ENCODE data around the gene DSG3.
"Not testable (repeated sequence)": the region's sequence is repeated elsewhere in the genome, so short reads cannot be mapped to it uniquely, and the experiment has no call there.

The DSG3 gene

DNA sequence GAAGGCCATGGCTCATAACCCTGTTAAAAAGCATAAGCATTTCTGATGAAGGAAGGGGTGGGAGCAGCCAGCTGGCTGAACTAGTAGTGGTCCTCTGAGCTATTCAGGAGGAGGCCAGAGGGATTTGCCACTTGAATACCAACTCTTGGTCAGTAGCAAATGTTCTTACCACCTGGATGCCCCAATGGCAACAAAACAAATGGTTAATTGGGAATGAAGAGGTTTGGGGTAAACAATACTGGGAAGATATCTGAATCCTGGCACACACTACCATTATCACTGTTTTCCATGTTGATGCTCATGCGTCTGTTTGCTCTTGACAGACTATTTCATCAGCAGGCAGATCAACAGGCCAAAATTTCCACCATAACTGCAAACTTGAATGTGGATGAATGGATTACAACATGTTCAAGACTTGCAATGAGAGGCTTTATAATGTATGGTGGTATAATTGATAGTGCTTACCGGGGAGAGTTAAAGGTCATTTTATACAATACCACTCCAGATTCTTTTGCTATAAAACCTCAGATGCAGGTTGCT, 47.2 kb downstream of the DSG3 start:
- not testable (repeated sequence) for DNase-seq

DNA sequence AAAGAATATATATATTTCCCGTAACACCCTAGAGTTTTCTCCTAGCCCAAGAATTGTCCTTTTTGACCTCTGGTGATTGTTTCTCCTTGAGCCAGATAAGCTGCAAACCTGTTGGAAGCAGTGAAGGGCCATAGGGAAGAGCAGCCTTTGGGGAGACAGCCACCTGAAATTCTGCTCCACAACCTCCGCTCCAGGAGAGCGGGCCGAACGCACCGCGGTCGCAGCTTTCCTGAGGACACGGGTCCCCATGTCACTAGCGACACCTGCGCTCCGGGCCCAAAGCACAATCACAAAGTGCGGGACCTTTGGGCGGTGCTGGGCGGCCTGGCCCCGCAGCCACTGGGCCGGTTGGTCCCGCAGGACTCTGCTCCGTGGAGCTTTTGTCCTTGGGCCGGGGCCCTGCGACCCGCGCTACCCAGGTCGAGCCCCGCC, 49.9 kb downstream of the DSG3 start:
- no peak for DNase-seq

- no peak for DNase-seq
Measured at GRCh38 chr18:31497836-31498573, 50.5 kb downstream of the DSG3 start, which contains the start of gene DSG2. Gene DSG2 (plus strand): TSS chr18:31498177. CDS start chr18:31498252, 75 bp downstream.

DNA sequence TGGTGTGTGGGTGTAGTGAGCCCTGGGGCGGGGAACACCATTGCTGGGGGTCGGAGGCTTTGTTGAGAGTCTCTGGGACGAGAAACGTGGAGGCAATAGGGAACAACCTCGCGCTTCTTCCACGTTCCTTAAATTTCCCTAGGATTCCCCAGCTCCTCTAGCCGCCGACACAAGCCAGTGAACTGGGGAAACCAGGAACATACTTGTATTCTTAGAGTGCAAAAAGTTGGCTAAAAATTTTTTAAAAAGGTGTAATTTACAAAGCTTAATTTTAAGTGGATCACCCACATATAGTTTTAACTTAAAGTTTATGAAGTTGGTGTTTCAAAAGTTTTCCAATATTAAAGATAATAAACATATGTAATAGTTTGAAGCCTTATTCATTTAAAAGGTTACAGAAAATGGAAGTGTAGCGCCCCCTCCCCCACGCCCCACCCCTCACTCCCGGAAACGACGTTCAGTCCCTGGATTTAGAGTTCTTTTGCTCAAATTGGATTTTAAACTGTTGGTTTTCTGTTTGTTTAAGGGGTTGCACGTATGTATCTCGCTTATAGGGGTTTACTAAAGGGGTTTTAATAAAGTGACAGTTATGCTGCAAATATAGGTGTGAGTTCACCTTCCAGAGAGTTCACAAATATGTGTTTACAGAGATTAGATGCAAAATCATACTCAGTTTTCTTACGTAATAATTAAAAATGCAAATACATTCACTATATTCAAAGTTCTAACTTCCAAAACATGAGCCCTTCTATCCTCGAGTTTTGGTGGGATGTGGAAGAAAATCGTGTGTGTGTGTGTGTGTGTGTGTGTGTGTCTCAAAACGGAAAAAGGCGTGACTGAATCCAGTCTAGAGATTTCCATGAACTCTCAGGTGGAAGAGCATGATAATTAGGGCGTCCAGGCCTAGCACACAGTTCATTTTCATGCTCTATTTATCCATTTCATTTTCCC, 51.3 kb downstream of the DSG3 start:
- no peak for DNase-seq

DNA sequence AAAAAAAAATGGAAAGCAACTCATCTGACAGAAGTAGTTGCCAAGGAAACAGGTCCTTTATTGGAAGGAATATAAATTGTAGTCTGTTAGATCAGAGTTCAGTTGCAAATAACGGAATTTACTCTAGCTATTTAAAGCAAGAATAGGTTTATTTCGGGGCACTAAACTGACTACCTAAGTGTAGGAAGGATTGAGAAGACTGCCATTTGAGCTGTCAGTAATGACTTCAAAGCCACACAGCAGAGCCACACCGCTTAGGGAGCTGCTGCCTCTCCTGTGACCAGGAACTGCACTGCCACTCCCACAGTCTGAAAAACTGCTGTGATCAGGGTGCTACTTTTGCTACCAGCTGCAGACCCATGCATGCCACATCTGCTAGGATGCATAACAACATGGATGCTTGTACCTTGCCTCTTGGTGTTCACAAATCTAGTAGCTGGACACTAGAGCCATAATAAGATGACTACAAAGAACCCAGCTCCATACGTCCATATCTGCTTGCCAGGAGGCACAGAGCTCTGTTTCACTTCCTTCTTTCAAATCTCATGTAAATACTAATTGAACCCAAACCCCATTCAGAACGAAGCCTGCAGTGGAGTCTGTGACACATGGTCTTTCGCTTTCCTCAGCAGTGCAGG, 52.6 kb downstream of the DSG3 start:
- DNase-seq, result no peak

DNA sequence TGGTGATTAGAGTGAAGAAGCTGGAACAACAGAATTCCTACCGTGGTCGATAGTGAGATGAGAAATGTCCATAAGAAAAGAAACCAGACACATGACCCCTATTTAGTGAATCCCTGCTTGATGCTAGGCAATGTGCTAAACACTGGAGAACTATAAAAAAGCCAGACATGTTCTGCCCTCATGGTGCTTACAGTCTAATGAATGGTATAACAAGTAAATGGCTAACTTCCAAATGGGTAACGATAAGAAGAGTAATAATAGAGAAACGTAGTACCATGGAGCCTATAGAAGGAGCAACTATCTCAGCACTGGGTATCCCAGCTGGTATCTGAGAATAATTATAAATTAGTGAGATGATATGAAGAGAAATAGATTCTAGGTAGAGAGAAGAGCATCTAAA, 55.5 kb downstream of the DSG3 start:
- DNase-seq, result no peak

DNA sequence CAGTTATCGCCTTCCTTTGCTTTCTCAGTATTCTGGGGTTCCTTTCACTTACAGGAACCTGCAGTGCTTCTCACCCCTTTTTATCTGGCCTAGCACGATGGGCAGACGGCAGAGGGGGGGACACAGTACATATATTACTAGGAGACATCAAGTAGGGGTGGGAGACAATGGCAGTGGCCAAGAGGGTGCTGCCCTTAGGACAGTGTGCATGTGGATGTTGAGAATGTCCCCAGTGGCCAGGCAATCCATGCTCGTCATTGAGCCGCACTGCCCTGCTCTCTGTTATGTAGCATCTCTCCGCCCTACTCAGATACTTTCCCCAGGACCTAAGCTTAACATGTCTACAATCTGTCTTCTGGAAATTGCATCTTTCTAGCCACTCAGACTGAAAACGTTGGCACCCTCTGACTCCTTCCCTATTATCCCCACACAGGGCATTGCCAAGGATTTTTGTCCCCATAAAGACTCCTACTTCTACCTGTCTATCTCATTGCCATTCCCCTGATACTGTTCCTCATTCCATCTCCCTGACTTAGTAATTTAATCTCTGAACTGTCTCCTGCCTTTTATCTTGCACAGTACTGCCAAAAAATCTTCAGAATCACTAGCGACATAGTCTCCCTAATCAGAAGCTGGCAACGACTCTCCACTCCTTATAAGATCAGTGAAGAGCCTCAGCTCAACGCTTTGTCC, 57.1 kb downstream of the DSG3 start:
- no peak for DNase-seq

DNA sequence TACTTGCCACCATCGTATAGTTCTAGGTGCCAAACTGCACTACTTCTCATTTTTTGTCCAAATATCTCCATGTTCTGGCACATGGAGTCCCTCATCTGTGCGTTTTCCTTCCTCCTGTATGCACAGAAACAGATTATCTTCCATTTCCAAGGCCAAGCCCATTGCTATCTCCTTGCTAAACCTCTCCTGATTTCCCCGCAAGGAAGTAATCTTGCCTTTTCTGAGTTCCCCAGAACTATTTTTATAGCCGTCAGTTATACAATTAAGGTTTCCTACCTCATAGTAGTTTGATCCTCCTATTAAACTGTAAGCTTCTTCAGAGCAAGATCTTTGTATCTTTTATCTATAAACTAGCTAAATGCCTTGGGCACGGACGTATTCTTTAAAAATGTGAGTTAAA, 57.6 kb downstream of the DSG3 start:
- no peak for DNase-seq

DNA sequence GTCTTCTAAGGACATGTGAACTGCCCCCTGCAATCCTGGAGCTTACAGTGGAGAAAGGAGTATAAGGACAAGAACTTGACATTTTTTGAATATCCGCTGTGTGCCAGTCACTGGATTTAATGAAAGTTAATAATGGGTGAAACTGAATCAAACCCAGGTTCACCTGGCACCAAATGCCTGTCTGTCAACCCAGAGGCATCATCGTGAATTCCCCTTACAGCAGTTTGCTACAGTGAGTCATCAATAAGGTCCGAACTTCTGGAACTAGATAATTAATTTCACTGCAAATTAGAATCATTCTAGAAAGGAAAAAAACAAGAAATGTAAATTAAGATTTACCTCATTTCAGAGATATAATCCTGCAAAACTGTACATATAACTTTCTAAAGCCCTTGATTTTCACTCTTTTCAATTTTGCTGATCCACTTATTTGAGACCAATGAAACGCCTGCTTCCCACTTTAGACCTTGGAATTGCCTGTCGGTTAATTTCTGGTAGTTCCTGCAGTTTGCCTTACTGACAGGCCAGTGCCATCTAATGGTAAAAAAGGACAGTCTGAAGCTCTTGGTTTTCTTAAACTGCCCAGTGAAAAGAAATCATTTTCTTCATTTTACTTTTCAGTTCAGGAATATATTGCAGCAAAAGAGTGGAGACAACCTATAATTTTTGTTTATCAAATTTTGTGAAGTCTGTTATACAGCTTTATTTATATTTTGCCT, 58.6 kb downstream of the DSG3 start:
- no peak for DNase-seq

DNA sequence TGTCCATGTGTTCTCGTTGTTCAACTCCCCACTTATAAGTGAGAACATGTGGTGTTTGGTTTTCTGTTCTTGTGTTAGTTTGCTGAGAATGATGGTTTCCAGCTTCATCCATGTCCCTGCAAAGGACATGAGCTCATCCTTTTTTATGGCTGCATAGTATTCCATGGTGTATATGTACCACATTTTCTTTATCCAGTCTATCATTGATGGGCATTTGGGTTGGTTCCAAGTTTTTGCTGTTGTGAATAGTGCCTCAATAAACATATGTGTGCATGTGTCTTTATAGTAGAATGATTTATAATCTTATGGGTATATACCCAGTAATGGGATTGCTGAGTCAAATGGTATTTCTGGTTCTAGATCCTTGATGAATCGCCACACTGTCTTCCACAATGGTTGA, 59.6 kb downstream of the DSG3 start:
- DNase-seq, result not testable (repeated sequence)

DNA sequence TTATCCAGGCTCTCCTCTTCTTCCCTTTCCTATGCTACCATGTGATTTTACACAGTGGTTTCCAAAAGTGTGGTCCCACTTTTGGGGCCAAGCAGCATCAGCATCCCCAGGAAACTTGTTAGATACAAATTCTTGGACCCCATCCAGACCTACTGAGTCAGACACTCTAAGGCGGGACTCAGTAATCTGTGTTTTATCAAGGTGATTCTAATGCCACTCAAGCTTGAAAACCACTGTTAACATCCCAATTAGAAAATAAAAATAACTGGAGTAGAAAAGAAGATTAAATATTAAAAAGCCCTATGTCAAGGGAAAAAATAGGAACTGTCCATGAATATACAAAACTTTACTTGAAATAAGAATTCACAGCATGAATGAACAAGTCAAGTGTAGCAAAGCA, 61.2 kb downstream of the DSG3 start:
- no peak for DNase-seq

GRCh38 chr18:31509571-31509970, 62.0 kb downstream of the DSG3 start:
- DNase-seq, result no peak

DNA sequence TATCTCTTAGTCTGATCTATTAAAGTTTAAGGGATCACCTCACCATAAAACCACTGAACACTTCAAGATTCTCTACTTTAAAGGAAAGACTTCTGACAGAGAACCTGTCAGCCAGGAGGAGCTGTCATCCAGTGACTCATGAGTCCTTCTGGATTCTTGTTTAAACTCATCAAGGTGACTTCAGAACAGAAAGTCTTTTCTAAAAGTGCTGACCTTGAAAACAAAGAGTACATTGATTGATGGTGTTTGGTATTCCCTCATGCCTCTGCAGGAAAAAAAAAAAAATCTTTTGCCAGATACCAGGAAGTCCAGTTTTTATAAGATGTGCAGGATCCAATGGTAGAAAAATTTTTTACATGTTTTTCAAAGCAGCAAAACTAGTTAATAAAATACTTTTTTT, 62.8 kb downstream of the DSG3 start:
- no peak for DNase-seq

GRCh38 chr18:31511098-31511497, 63.6 kb downstream of the DSG3 start:
- DNase-seq, result no peak

- DNase-seq, result no peak
Measured at GRCh38 chr18:31512203-31512764, 64.7 kb downstream of the DSG3 start.

GRCh38 chr18:31513189-31513935, 65.8 kb downstream of the DSG3 start:
- DNase-seq, result no peak

GRCh38 chr18:31516437-31516836, 68.9 kb downstream of the DSG3 start:
- DNase-seq, result no peak

- DNase-seq, result no peak
Measured at GRCh38 chr18:31526374-31526773, 78.8 kb downstream of the DSG3 start.

All from NCI-H446 (cell line).